HCT116 (cell line): ENCODE results near the gene HIGD1A. TPM values are rescaled to one million over a fixed set of nuclear protein-coding genes. Genes with fewer than 3 reads are reported as not detected.

ENCODE experiments used
- ATAC-seq: fragments of 200-7000 bp; cut with Tn5 transposase; 2 replicates; pipeline ENCODE4 v1.9.1; 2020; ENCODE audit warnings: mild to moderate bottlenecking, moderate library complexity
- BruUV-seq: library from RNA; stranded (reverse); fragments of 400-500 nt; replicated peaks from 2 replicates; lab custom pipeline; 2021; lab: Mats Ljungman, UMichigan
- CTCF ChIA-PET: fragments of 300-600 bp; sonication (Branson Sonifier 250); formaldehyde crosslinking; loops from one replicate; lab custom pipeline; 2021; ENCODE audit warnings: antibody characterized with exemption; lab: Charles Lee
- POLR2A ChIA-PET: fragments of 300-600, 350-600 bp; sonication (Branson Sonifier 250); formaldehyde crosslinking; loops from one replicate; lab custom pipeline; 2021; ENCODE audit warnings: antibody characterized with exemption; lab: Charles Lee
- RAD21 ChIA-PET, 2 experiments: fragments of 300-600 bp; sonication (Branson Sonifier 250); formaldehyde crosslinking; loops; one replicate each; lab custom pipeline; 2023; ENCODE audit warnings: low total read pairs in 2 of 2; ENCODE audit not compliant: uncharacterized antibody in 2 of 2, unreplicated experiment in 2 of 2, low non-redundant PET in 1 of 2; lab: Charles Lee
- DNase-seq: peaks from one replicate; pipeline ENCODE4 v3.0.0-alpha.2; 2010; ENCODE audit warnings: low read depth, low spot score
- H2AFZ ChIP-seq: fragments of 200-600 bp; shearing (Covaris generic), sonication (generic); 2 replicates; pipeline ENCODE4 v1.6.1; 2017; ENCODE audit warnings: low read depth, mixed run types, mixed read lengths, antibody characterized with exemption, low read length; ENCODE audit not compliant: poor library complexity, severe bottlenecking
- H3K27ac ChIP-seq: 2 replicates; pipeline ENCODE4 v1.5.1; 2012; ENCODE audit warnings: low read depth, low read length
- H3K27me3 ChIP-seq: fragments of 200-600 bp; sonication (generic); 2 replicates; pipeline ENCODE4 v1.6.1; 2016; ENCODE audit warnings: mixed run types, low read length, mixed read lengths; ENCODE audit not compliant: insufficient read depth
- H3K36me3 ChIP-seq, 2 experiments: fragments of 200-500 bp in 1 of 2; fragments of 200-600 bp in 1 of 2; sonication (Bioruptor generic) in 1 of 2; sonication (generic) in 1 of 2; 2 replicates each; pipeline versions ENCODE4 v1.5.1 to v1.6.1; 2014 to 2016; ENCODE audit warnings: low read length in 2 of 2, inconsistent platforms in 1 of 2, mixed read lengths in 1 of 2, mixed run types in 1 of 2; ENCODE audit not compliant: insufficient read depth in 2 of 2, control insufficient read depth in 1 of 2
- H3K4me1 ChIP-seq, 2 experiments: fragments of 200-600 bp in 1 of 2; sonication (generic) in 1 of 2; 2 replicates each; pipeline versions ENCODE4 v1.5.1 to v1.6.1; 2012 to 2017; ENCODE audit warnings: low read length in 2 of 2, inconsistent platforms in 1 of 2, mild to moderate bottlenecking in 1 of 2, mixed read lengths in 1 of 2, mixed run types in 1 of 2, moderate library complexity in 1 of 2; ENCODE audit not compliant: insufficient read depth in 2 of 2, control insufficient read depth in 1 of 2
- H3K4me2 ChIP-seq: fragments of 200-600 bp; sonication (generic); 2 replicates; pipeline ENCODE4 v1.6.1; 2017; ENCODE audit warnings: mixed run types, low read length, mixed read lengths
- H3K4me3 ChIP-seq, 2 experiments: fragments of 200-600 bp in 1 of 2; sonication (generic) in 1 of 2; replicated peaks in 1 of 2; 2 replicates each; pipeline ENCODE4 v1.5.1; 2011 to 2016; ENCODE audit warnings: low read length in 2 of 2, control low read depth in 1 of 2, low read depth in 1 of 2, mild to moderate bottlenecking in 1 of 2, mixed read lengths in 1 of 2, mixed run types in 1 of 2
- H3K79me2 ChIP-seq: fragments of 200-600 bp; sonication (generic); 2 replicates; pipeline ENCODE4 v1.6.1; 2017; ENCODE audit warnings: mild to moderate bottlenecking, mixed run types, low read length, moderate library complexity, mixed read lengths; ENCODE audit not compliant: insufficient read depth
- H3K9ac ChIP-seq: fragments of 200-600 bp; sonication (generic); 2 replicates; pipeline ENCODE4 v1.6.1; 2016; ENCODE audit warnings: low read length, mixed read lengths
- H3K9me2 ChIP-seq: fragments of 200-600 bp; sonication (generic), shearing (Covaris generic); 2 replicates; pipeline ENCODE4 v1.6.1; 2017; ENCODE audit warnings: mixed run types, mild to moderate bottlenecking, moderate library complexity; ENCODE audit not compliant: insufficient read depth
- H3K9me3 ChIP-seq, 2 experiments: fragments of 200-500 bp in 1 of 2; fragments of 200-600 bp in 1 of 2; sonication (Bioruptor generic) in 1 of 2; sonication (generic) in 1 of 2; 2 replicates each; pipeline ENCODE4 v1.6.1; 2014 to 2017; ENCODE audit warnings: low read length in 2 of 2, mixed read lengths in 2 of 2, inconsistent platforms in 1 of 2, low read depth in 1 of 2, mild to moderate bottlenecking in 1 of 2, mixed run types in 1 of 2, moderate library complexity in 1 of 2; ENCODE audit not compliant: control insufficient read depth in 1 of 2, insufficient read depth in 1 of 2
- H4K20me1 ChIP-seq: fragments of 200-600 bp; sonication (generic), shearing (Covaris generic); 2 replicates; pipeline ENCODE4 v1.6.1; 2017; ENCODE audit warnings: mixed run types, mild to moderate bottlenecking, moderate library complexity; ENCODE audit not compliant: insufficient read depth
- CTCF ChIP-seq, 3 experiments: fragments of 200-600 bp in 1 of 3; sonication (generic) in 1 of 3; IDR thresholded peaks in 2 of 3; conservative IDR thresholded peaks in 1 of 3; 2 replicates each; pipeline ENCODE4 v1.5.1; 2012 to 2017; ENCODE audit warnings: low read depth in 2 of 3, low read length in 2 of 3, antibody characterized with exemption in 1 of 3, borderline replicate concordance in 1 of 3, control low read depth in 1 of 3, mild to moderate bottlenecking in 1 of 3, mixed read lengths in 1 of 3, mixed run types in 1 of 3, moderate library complexity in 1 of 3; ENCODE audit not compliant: insufficient read depth in 1 of 3
- RAD21 ChIP-seq: IDR thresholded peaks from 2 replicates; pipeline ENCODE4 v1.6.1; 2012; ENCODE audit warnings: low read depth, mild to moderate bottlenecking
- REST ChIP-seq: IDR thresholded peaks from 2 replicates; pipeline ENCODE4 v1.6.1; 2012; ENCODE audit warnings: low read depth
- SIN3A ChIP-seq: IDR thresholded peaks from 2 replicates; pipeline ENCODE4 v1.6.1; 2012; ENCODE audit warnings: low read depth
- intact Hi-C: fragments of 100-400 bp; cut with micrococcal nuclease; formaldehyde crosslinking; loops from 2 replicates; pipeline ENCODE4 v1.10.0; 2022
- total RNA-seq: library from RNA; stranded (reverse); gene quantifications from one replicate; pipeline ENCODE4 v1.2.1, GENCODE V29; 2021; ENCODE audit not compliant: unreplicated experiment

HIGD1A gene
- total RNA-seq, 1 experiment from 2014 or later = 71.2 TPM

GRCh38 chr3:42822828-42823227, 18.5 kb upstream of the HIGD1A start:
- ChIA-PET RAD21 (no interaction called here), POLR2A (no interaction called here), CTCF (interaction anchor here (0.6 to 1.2 kb wide), 2 partner anchors 8 to 275 kb away, joined by 3 to 7 read pairs; no protein-coding TSS in a partner anchor)
- Histone ChIP-seq H3K9ac (no peak overlapping the region), H3K27ac (no peak overlapping the region), H3K9me2 (no peaks in the 10 kb centered on the region), H4K20me1 (no peaks in the 10 kb centered on the region), H3K36me3 (no peaks in the 10 kb centered on the region), H3K9me3 (no peaks in the 10 kb centered on the region), H3K79me2 (no peaks in the 10 kb centered on the region), H2AFZ (peak overlapping the region; percentile 13), H3K4me2 (no peak overlapping the region), H3K27me3 (no peaks in the 10 kb centered on the region), H3K4me1 (peaks cover 2 to 15% of the 10 kb centered on the region in 2 experiments; a peak in 2 of 4 replicates), H3K4me3 (no peak overlapping the region)
- BruUV-seq = no TSS peak
- no peak for DNase-seq
- ATAC-seq = peak; percentile 44
- TF ChIP-seq RAD21 = no peak
- TF ChIP-seq CTCF (IDR thresholded peaks at IDR 0.05 in 2 of 3, conservative IDR thresholded peaks at IDR 0.05 in 1 of 3; ENCODE audit: borderline replicate concordance in 1 of 3, insufficient read depth in 1 of 3, low read depth in 2 of 3, low read length in 2 of 3) = no peak
- TF ChIP-seq SIN3A = no peak
- TF ChIP-seq REST = no peak
- intact Hi-C loops = loop anchor here (10.0 kb wide), 1 partner anchor 278 kb away; no protein-coding TSS in a partner anchor
